ENCODE measurements around the gene R3HDM4. TPM values are rescaled to one million over a fixed set of nuclear protein-coding genes. Genes with fewer than 3 reads are reported as not detected.

R3HDM4 gene
- total and polyA plus RNA-seq, 10 of the 15 experiments (the other 5 are each of a cell fraction or from before 2014, with no cell fraction given) = 1.3 to 65.8 (median 27.7) TPM

DNA sequence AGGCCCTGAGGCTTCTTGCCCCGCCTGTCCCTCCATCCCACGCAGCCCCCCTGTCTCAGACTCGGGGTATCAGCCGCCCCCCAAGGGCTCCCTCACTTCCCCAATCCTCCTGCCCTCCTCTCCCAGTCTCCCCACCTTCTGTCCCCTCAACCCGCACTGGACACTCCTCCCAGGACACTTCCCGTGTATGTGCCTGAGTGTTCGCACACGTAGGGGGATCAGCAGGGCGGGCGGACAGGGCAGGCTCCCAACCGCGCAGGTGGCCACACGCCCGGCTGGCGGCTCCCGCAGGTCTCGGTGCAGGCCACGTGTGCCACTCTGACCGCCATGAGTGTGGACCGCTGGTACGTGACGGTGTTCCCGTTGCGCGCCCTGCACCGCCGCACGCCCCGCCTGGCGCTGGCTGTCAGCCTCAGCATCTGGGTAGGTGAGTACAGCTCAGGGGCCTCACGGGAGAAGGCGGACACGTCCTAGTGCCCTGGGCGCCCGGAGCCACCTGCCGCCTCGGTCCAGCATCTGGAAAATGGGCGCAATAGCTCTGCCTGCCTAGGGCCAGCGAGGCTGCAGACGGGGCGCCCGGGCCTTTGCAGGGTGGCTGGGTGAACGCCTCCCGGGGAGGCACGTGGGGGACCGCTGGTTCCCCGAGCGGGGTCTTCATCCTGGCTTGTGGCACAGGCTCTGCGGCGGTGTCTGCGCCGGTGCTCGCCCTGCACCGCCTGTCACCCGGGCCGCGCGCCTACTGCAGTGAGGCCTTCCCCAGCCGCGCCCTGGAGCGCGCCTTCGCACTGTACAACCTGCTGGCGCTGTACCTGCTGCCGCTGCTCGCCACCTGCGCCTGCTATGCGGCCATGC is 6.4 kb upstream of the R3HDM4 start:
- no peak overlapping the region for H3K9ac ChIP-seq (ENCODE audit: control insufficient read depth, insufficient read depth, low read length)
- no peak for TF ChIP-seq NR2C1 (IDR thresholded peaks at IDR 0.05)
- no peak for TF ChIP-seq POU2F2 (IDR thresholded peaks at IDR 0.05; ENCODE audit: borderline replicate concordance, low read depth, low read length)
- TF ChIP-seq BACH1 (IDR thresholded peaks at IDR 0.05; ENCODE audit: borderline replicate concordance) = no peak; the same call in 1 of the 2 replicates
- TF ChIP-seq MXI1 (IDR thresholded peaks at IDR 0.05; ENCODE audit: low read depth, low read length) = peak; percentile 70
- TF ChIP-seq HDAC6 (IDR thresholded peaks at IDR 0.05; ENCODE audit: unreplicated experiment) = peak; percentile 84
- TF ChIP-seq, protein P1, sequence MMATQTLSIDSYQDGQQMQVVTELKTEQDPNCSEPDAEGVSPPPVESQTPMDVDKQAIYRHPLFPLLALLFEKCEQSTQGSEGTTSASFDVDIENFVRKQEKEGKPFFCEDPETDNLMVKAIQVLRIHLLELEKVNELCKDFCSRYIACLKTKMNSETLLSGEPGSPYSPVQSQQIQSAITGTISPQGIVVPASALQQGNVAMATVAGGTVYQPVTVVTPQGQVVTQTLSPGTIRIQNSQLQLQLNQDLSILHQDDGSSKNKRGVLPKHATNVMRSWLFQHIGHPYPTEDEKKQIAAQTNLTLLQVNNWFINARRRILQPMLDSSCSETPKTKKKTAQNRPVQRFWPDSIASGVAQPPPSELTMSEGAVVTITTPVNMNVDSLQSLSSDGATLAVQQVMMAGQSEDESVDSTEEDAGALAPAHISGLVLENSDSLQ (IDR thresholded peaks at IDR 0.05) = 0 out of 2 replicates have a peak, but pooled peaks have one; percentile 9
- no peak for TF ChIP-seq EZH2 (IDR thresholded peaks at IDR 0.05; ENCODE audit: borderline replicate concordance, control insufficient read depth, low read depth, low read length)
- peak; percentile 44; the same call in 1 of the 2 replicates for TF ChIP-seq POLR2A (IDR thresholded peaks at IDR 0.05; ENCODE audit: low read depth, low read length)
- no peak for TF ChIP-seq ZBED1 (IDR thresholded peaks at IDR 0.05; ENCODE audit: borderline replicate concordance)
- TF ChIP-seq, protein P2, sequence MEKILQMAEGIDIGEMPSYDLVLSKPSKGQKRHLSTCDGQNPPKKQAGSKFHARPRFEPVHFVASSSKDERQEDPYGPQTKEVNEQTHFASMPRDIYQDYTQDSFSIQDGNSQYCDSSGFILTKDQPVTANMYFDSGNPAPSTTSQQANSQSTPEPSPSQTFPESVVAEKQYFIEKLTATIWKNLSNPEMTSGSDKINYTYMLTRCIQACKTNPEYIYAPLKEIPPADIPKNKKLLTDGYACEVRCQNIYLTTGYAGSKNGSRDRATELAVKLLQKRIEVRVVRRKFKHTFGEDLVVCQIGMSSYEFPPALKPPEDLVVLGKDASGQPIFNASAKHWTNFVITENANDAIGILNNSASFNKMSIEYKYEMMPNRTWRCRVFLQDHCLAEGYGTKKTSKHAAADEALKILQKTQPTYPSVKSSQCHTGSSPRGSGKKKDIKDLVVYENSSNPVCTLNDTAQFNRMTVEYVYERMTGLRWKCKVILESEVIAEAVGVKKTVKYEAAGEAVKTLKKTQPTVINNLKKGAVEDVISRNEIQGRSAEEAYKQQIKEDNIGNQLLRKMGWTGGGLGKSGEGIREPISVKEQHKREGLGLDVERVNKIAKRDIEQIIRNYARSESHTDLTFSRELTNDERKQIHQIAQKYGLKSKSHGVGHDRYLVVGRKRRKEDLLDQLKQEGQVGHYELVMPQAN (conservative IDR thresholded peaks at IDR 0.05) = peak; percentile 36; the same call in 1 of the 2 replicates
- no peak for TF ChIP-seq EGR1 (IDR thresholded peaks at IDR 0.05; ENCODE audit: borderline replicate concordance in 1 of 2, low read depth in 2 of 2, low read length in 2 of 2)
- no peak for TF ChIP-seq PAX8 (IDR thresholded peaks at IDR 0.05)
- no peak for TF ChIP-seq ZNF622 (IDR thresholded peaks at IDR 0.05)
- TF ChIP-seq YY1 (IDR thresholded peaks at IDR 0.05; ENCODE audit: low read depth, low read length) = peak; percentile 20; the same call in 1 of the 2 replicates
- no peak for TF ChIP-seq HCFC1 (IDR thresholded peaks at IDR 0.05; ENCODE audit: low read length)
- no peak for TF ChIP-seq RUNX3 (IDR thresholded peaks at IDR 0.05; ENCODE audit: low read length)
- TF ChIP-seq WRNIP1 (IDR thresholded peaks at IDR 0.05; ENCODE audit: borderline replicate concordance, low read depth, low read length) = no peak
- no peak for TF ChIP-seq NBN (IDR thresholded peaks at IDR 0.05)
- TF ChIP-seq IKZF2 (IDR thresholded peaks at IDR 0.05) = peak in 1 of 2 experiments; percentile 51; a peak in 1 of 4 replicates
- no peak for TF ChIP-seq TCF3 (IDR thresholded peaks at IDR 0.05; ENCODE audit: borderline replicate concordance, insufficient read depth, low read depth, low read length)

More for the DNA sequence above, 6.4 kb upstream of the R3HDM4 start:
- Histone ChIP-seq H3K4me1 (ENCODE audit: control insufficient read depth, insufficient read depth, low read length) (peaks cover 36% of the 10 kb centered on the region), H3K27ac (ENCODE audit: control insufficient read depth, insufficient read depth) (no peak overlapping the region), H3K4me2 (ENCODE audit: control insufficient read depth, insufficient read depth) (peak overlapping the region; percentile 89), H2AFZ (ENCODE audit: control insufficient read depth, low read depth, low read length) (peak overlapping the region; percentile 75), H4K20me1 (ENCODE audit: control insufficient read depth, insufficient read depth) (no peaks in the 10 kb centered on the region), H3K79me2 (ENCODE audit: control insufficient read depth, insufficient read depth, low read length) (peaks cover 6% of the 10 kb centered on the region), H3K27me3 (replicated peaks in 1 of 2; ENCODE audit: control insufficient read depth in 2 of 2, insufficient read depth in 2 of 2, low read length in 1 of 2) (peaks cover 0 to 2% of the 10 kb centered on the region in 2 experiments; a peak in 1 of 4 replicates), H3K4me3 (peak overlapping the region; percentile 64; the same call in 1 of the 2 replicates), H3K9me3 (replicated peaks; ENCODE audit: control insufficient read depth, insufficient read depth, low read length) (no peaks in the 10 kb centered on the region), H3K36me3 (ENCODE audit: control insufficient read depth in 2 of 2, insufficient read depth in 2 of 2, low read length in 1 of 2) (no peaks in the 10 kb centered on the region; a peak in 1 of 4 replicates)
- no peak for FAIRE-seq
- BruUV-seq (replicated peaks) = no TSS peak
- DNase-seq (ENCODE audit: low read depth, low spot score) = no peak
- in situ Hi-C loops (cut with MboI) = loop anchor here (5.0 kb wide), 3 partner anchors 62 to 147 kb away; partner anchors contain the start of genes CFD and WDR18
- ChIA-PET POLR2A (interaction anchor here (0.6 to 1.6 kb wide), 5 partner anchors 19 to 144 kb away, joined by 3 to 6 read pairs (median 4); no protein-coding TSS in a partner anchor), CTCF (interaction anchor here (0.9 to 4.6 kb wide), 7 partner anchors 26 to 150 kb away, joined by 3 to 50 read pairs (median 4); partner anchors contain the start of genes MED16, RNU6-9 and WDR18), RAD21 (ENCODE audit: unreplicated experiment) (interaction anchor here (0.6 to 3.6 kb wide), 8 partner anchors 11 to 191 kb away, joined by 3 to 46 read pairs (median 5); partner anchors contain the start of genes MED16, RNU6-9 and WDR18), SMC1A (ENCODE audit: uncharacterized antibody, unreplicated experiment) (interaction anchor here (0.7 to 2.0 kb wide), 3 partner anchors 27 to 65 kb away, joined by 4 to 11 read pairs (median 5); partner anchors contain the start of genes MED16, RNU6-9 and WDR18)
- under 1% methylated on average over 64 of the region's 68 CpGs for WGBS (ENCODE audit: insufficient coverage, insufficient replicate concordance, low lambda C conversion rate, missing lambda C conversion rate)
- ATAC-seq = peak; percentile 43
- intact Hi-C loops (cut with micrococcal nuclease; ENCODE audit: unreplicated experiment) = loop anchor here (10.0 kb wide), 1 partner anchor 325 kb away; the partner anchor contains the start of genes ATP5F1D and MIDN

Measured in GM12878 (cell line).